IgD-negative memory B cell (primary cell): ENCODE data around the gene CCDC141. TPM values are rescaled to one million over a fixed set of nuclear protein-coding genes. Genes with fewer than 3 reads are reported as not detected.

Experiments used
- H3K27ac Mint-ChIP-seq, 3 donors: one replicate each; pipeline ENCODE4 v1.8.0; 2020 to 2022; ENCODE audit warnings: mild to moderate bottlenecking in 3 of 3, mixed read lengths in 3 of 3, moderate library complexity in 1 of 3
- H3K27me3 Mint-ChIP-seq: one replicate; pipeline ENCODE4 v1.8.0; 2021; ENCODE audit warnings: mixed read lengths
- H3K36me3 Mint-ChIP-seq: one replicate; pipeline ENCODE4 v1.8.0; 2020; ENCODE audit warnings: mild to moderate bottlenecking, mixed read lengths
- H3K4me1 Mint-ChIP-seq, 3 donors: one replicate each; pipeline ENCODE4 v1.8.0; 2020 to 2022; ENCODE audit warnings: mixed read lengths in 3 of 3, mild to moderate bottlenecking in 1 of 3
- H3K4me3 Mint-ChIP-seq, 4 donors: one replicate each; pipeline ENCODE4 v1.8.0; 2020 to 2022; ENCODE audit warnings: mild to moderate bottlenecking in 4 of 4, mixed read lengths in 4 of 4, moderate library complexity in 3 of 4
- H3K9me3 Mint-ChIP-seq, 3 donors: one replicate each; pipeline ENCODE4 v1.8.0; 2020 to 2021; ENCODE audit warnings: mixed read lengths in 3 of 3, mild to moderate bottlenecking in 1 of 3
- polyA plus RNA-seq: library from polyadenylated mRNA; unstranded; fragments of 300-500 nt; fragmentation: Illumina TruSeq; gene quantifications from one replicate; pipeline ENCODE4 v1.2.3, GENCODE V29; 2021

CCDC141 gene
- polyA plus RNA-seq, 1 donor from 2014 or later = 15.4 TPM

DNA sequence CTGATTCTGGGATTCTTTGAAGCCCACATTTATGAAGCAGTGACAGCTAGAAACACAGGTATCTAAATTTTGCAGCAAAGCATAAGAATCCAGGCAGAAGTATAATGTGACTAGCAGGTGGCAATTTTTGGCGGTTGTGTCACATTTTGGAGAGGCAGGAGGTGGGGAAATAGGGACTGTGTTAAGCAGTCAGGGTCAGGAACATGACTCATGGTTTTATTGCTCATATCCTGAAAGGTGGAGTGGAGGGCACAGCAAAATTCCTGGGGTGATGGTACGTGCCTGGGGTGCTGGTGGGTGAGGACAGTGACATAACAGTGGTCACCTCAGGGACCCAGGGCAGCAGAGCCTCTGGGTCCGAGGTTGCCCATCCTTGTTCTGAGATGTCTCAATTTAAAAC is 179.2 kb downstream of the CCDC141 start:
- Mint-ChIP-seq H3K36me3 (peaks cover 20% of the 10 kb centered on the region), H3K27ac (no peak overlapping the region), H3K4me1 (peaks cover 0 to 4% (median 0%) of the 10 kb centered on the region in 3 donors), H3K9me3 (no peaks in the 10 kb centered on the region), H3K27me3 (no peaks in the 10 kb centered on the region), H3K4me3 (no peak overlapping the region)

DNA sequence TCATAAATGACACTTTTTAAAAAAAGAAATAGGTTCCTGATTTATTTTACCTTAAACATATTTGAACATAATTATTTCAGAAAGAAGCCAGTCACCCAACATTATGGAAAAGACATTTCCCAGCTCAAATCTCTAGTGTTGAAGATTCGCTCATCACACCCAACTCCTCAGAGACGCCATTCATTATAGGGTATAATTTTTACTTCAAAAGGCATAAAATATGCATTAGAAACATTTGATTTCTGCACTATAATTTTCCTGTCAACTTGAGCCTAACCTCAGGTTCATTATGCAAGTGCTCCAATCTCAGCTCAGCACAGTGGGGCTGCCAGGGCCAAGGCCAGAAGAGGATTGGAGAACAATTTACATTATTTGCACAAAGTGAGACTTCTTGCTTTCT is 183.9 kb downstream of the CCDC141 start:
- H3K4me1 Mint-ChIP-seq = peaks cover 0 to 2% (median 0%) of the 10 kb centered on the region in 3 donors
- no peak overlapping the region for H3K4me3 Mint-ChIP-seq
- no peak overlapping the region for H3K27ac Mint-ChIP-seq
- peaks cover 10% of the 10 kb centered on the region for H3K36me3 Mint-ChIP-seq
- no peaks in the 10 kb centered on the region for H3K9me3 Mint-ChIP-seq
- no peaks in the 10 kb centered on the region for H3K27me3 Mint-ChIP-seq

DNA sequence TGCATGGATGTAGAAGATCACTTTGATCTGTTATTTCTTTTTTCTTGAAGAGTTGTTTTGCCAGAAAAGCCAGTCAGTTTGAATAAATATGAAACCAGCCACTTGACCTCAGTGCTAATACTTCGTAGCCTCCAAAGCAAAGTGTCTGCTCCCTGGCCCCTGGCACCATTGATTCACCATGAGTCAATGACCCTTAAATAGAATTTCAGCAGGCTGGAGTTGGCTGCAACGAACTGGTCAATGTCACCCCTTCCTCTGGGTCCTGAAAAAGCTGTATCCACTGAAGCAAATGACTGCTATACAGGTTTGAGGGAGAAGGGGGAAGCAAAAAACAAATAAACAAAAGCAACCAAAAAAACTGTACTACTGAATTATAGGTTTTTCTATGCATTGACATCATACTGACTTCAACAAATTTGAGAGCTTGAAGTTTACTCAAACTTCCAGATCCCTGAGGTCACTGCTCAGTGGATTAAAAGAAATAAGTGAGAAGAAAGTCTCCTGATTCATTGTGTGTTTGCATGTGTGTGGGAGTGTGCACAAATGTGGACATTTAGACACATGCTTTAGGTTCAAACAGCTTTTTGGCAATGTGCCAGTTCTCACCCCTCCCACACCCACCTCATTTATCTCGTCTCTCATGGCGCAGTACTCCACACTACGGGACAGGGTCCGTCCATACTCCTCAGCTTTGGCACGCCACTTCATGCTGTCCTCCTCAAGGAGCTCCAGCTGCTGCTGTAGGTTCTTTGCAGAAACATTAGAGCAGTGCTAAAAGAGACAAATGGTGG is 184.6 kb downstream of the CCDC141 start:
- H3K4me1 Mint-ChIP-seq = peaks cover 0 to 2% (median 0%) of the 10 kb centered on the region in 3 donors

DNA sequence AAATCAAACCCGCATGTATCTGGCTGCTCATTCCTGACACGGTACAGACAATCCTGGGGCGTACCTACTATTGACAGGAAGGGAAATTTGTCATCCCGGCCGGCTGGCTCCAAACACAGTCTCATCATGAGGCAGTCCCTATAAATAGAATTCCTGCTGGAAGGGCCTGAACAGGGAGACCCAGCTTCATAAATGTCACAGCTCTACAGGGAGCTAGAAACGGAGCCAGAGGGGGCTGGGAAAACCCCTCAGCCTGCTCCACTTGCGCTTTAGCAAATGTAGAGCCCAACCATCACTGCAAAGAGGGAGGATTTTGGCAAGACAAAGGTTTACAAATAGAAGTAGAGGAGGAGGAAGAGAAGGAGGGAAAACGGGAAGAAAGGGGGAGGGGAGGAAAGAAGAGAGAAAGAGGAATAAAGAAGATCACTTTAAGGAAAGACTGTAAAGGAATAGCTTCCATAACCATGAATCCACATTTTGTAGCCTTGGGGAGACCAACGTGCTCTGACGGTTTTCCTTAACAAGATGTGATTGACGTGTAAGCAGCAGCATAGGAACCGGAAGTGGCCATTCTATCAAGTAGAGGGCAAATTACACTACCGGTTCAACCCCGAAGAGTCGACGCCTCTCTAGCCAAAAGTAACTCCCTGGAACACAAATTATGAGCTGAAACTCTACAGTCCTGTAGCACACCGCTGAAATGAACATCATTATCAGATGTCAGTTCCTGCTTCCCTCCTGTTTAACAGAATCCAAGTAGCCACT is 185.9 kb downstream of the CCDC141 start:
- H3K27ac Mint-ChIP-seq = no peak overlapping the region
- H3K36me3 Mint-ChIP-seq = peaks cover 10% of the 10 kb centered on the region
- H3K27me3 Mint-ChIP-seq = no peaks in the 10 kb centered on the region
- no peaks in the 10 kb centered on the region for H3K9me3 Mint-ChIP-seq
- H3K4me3 Mint-ChIP-seq = no peak overlapping the region
- peaks cover 0 to 2% (median 0%) of the 10 kb centered on the region in 3 donors for H3K4me1 Mint-ChIP-seq

More for the DNA sequence above, 184.6 kb downstream of the CCDC141 start:
- Mint-ChIP-seq H3K4me3 (no peak overlapping the region), H3K36me3 (peaks cover 10% of the 10 kb centered on the region), H3K27ac (no peak overlapping the region), H3K9me3 (no peaks in the 10 kb centered on the region), H3K27me3 (no peaks in the 10 kb centered on the region)

DNA sequence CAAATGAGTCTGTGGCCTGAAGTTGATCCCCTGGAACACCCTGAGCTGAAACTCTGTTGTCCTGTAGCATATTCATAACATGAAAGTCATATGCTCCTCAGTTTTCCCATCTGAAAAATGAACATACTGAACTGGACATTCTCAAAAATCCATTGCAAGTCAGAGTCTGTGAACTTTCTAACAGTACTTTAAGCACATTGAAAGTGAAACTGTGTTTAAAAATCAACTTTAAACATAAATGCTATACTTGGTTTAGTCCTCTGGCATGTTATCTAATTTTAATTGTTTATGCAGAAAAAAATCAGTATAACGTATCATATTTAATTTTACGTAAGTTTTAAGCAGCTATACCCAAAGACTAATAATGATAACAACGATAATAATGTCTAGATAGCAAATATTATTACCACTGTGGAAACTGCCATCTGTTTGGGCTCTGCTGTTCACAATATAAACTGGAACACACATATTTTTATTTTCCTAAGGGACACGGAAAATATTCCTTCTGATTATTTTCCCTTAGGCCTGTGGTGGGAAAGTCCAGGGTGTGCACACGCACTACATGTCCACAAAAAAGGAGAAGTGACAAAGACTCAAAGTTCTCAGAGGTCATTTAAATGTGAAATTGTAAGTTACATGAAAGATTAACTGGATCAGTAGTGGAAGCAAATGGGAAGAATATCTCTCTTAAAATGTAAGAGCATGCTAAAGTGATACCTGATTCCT is 186.6 kb downstream of the CCDC141 start:
- Mint-ChIP-seq H3K27me3 (no peaks in the 10 kb centered on the region), H3K36me3 (peaks cover 6% of the 10 kb centered on the region), H3K4me1 (no peaks in the 10 kb centered on the region), H3K4me3 (no peak overlapping the region), H3K27ac (no peak overlapping the region), H3K9me3 (no peaks in the 10 kb centered on the region)

DNA sequence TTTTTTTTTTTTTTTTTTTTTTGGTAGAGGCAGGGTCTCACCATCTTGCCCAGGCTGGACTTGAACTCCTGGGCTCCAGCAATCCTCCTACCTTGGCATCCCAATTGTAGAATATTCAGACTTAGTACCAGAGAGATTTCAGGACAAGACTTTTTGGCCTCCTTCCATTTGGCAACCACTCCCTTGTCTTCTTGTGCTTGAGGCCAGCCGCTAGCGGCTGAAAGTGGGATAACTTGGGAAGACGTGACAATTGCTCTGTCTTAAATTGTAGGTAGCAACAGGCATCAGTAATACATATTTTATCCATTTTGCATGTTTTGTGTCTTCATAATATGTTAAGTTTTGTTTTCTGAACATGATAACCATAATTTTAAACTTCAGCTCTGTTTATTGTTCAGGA is 189.4 kb downstream of the CCDC141 start:
- no peaks in the 10 kb centered on the region for H3K27me3 Mint-ChIP-seq
- no peaks in the 10 kb centered on the region for H3K4me1 Mint-ChIP-seq
- H3K9me3 Mint-ChIP-seq = no peaks in the 10 kb centered on the region
- no peak overlapping the region for H3K27ac Mint-ChIP-seq
- peaks cover 5% of the 10 kb centered on the region for H3K36me3 Mint-ChIP-seq
- no peak overlapping the region for H3K4me3 Mint-ChIP-seq

DNA sequence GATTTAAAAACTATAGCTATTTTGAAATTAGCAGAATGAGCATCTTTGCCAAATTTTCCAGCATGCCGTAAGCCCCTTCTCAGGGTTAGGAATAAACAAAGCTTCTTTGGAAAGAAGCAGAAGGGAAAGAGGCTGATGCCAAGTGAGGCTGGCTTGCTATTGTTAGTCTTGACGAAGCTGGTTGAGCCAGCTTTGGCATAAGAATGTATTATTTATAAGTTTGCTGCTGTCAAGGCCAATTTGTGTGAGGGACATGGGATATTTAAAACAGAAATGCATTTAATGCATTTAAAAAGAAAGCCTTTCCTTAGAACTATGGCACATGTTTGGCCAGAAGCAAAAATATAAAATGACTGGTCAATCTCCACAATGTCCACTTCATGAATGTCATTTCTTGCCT is 190.2 kb downstream of the CCDC141 start:
- Mint-ChIP-seq H3K9me3 (no peaks in the 10 kb centered on the region), H3K4me1 (no peaks in the 10 kb centered on the region), H3K4me3 (no peak overlapping the region), H3K27me3 (no peaks in the 10 kb centered on the region), H3K27ac (no peak overlapping the region), H3K36me3 (peaks cover 5% of the 10 kb centered on the region)

DNA sequence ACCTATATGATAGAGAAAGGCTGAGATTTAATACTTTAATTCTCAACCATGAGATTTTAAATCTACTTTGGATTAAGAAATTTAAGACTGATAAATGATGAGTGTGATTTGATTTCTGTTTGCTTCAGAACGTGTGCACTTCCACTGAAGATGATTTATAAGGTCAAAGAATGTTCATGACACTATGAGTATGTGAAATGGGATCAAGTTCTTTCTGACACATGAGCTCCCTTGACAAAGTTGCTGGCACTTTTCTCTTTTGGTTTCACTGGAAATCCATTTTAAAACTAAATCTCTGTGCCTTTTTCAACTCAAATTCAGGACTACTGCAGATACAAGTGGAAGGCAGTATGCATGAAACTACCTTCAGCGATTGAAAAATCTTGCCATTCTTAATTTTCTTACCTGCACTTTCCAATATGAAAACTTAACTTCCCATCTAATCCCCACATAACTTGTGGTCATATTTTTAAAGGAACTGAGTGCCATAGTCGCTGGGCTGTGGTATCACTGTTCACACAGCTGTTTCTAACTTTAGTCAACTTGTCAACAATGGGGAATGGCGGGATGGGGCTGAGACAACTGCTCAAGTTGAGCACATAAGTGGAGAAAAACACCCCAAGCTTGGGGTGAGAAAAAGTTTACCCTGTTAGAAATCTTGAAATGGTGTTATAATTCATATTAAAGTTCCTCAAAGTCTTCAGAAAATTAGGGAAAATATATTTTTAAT is 190.9 kb downstream of the CCDC141 start:
- H3K27me3 Mint-ChIP-seq = no peaks in the 10 kb centered on the region
- peaks cover 5% of the 10 kb centered on the region for H3K36me3 Mint-ChIP-seq
- H3K9me3 Mint-ChIP-seq = no peaks in the 10 kb centered on the region
- no peak overlapping the region for H3K4me3 Mint-ChIP-seq
- H3K4me1 Mint-ChIP-seq = no peaks in the 10 kb centered on the region
- H3K27ac Mint-ChIP-seq = no peak overlapping the region

DNA sequence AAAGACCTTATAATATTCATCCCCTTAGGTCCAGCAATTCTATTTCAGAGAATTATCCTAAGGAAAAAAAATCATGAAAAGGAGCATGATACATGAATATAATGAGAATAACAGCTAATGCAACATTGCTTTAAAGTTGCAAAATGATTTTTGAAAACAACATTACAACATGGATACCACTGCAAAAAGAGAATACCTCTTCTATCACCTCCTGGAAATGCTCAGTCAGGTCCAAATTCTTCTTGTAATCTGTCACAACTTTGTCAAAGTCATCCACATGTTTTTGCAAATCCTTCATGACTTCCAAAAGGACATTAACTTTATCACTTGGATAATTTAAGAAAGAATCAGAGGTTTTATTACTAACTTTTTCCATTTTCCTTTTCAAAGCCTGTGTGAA is 194.8 kb downstream of the CCDC141 start:
- Mint-ChIP-seq H3K36me3 (peaks cover 11% of the 10 kb centered on the region), H3K4me3 (no peak overlapping the region), H3K27ac (no peak overlapping the region), H3K4me1 (no peaks in the 10 kb centered on the region), H3K9me3 (no peaks in the 10 kb centered on the region), H3K27me3 (no peaks in the 10 kb centered on the region)

DNA sequence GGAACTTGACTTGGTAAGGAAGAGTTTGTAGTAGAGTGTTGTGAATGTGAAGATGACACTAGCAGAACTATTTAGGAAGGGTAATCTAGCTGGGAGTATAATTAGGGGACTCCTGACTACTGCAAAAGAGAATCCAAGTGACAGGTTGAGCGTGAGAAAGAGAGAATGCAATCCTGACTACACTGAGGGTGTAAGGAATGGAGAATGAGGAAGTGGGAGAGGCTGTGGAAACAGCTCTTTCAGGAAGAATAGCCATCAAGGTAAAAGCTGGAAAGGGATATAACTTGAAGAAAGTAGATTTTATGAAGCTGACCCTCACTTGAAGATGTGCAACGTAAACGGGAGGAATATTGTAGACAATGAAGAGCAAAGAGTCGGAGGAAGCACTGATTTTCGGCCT is 201.6 kb downstream of the CCDC141 start:
- peaks cover 16% of the 10 kb centered on the region for H3K36me3 Mint-ChIP-seq
- H3K9me3 Mint-ChIP-seq = no peaks in the 10 kb centered on the region
- H3K4me1 Mint-ChIP-seq = no peaks in the 10 kb centered on the region
- H3K27me3 Mint-ChIP-seq = no peaks in the 10 kb centered on the region
- H3K4me3 Mint-ChIP-seq = no peak overlapping the region
- no peak overlapping the region for H3K27ac Mint-ChIP-seq

DNA sequence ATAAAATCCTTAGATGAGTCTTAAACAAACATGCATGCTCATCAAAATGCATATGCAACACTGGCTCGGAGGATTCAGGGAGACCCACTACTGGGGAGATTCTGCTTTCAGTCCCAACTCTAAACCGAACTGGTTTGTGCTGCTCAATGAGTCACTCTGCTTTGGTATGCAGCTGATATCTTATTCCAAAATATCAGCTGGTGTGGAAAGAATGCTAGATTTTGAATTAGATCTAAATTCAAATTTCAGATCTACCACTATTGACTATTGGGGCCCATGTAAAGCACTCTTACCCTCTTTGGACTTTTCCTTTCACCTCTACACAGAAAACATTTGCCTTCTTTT is 203.5 kb downstream of the CCDC141 start:
- Mint-ChIP-seq H3K36me3 (peaks cover 18% of the 10 kb centered on the region), H3K27me3 (no peaks in the 10 kb centered on the region), H3K4me3 (no peak overlapping the region), H3K4me1 (no peaks in the 10 kb centered on the region), H3K27ac (no peak overlapping the region), H3K9me3 (no peaks in the 10 kb centered on the region)

DNA sequence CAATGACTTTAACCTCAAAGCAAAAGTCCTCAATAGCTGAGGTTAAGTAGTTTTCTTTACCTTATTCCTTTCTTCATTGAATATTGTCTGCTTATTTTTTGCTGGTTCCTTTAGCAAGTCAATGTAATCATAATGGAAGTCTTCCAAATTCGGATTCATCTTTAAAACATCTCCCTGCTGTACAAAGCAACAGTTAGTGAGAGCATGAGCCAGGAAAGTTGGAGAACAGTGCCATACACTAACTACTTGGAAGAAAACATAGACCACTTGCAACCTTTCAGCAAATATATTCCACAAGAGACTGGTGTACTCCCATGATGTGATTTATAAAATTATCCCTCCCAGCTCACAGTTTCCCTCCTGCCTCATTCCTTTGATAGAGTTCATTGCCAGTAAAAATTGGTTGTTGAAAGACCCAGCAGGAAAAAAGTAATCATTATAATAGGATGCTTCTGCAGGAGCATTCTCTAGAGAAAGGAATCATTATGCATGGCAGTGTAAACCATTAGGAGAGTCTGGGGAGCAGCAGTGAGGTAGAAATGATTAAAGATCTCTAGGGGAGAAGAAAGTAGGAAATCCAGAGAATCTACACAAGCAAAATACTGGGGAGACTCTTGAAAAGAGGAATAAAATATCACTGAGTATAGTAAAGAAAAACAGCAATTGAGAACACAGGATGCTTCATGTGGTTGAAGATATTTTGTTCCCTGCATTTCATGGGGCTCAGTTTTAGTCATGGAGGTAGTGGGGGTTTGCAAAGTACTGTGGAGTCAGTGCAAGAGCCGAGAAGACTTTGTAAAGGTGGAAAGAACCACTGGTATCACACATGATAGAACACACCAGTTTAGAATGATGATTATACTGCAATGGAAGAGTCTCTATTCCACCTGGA is 204.1 kb downstream of the CCDC141 start:
- Mint-ChIP-seq H3K27me3 (no peaks in the 10 kb centered on the region), H3K36me3 (peaks cover 21% of the 10 kb centered on the region), H3K4me1 (no peaks in the 10 kb centered on the region), H3K27ac (peak overlapping the region in 1 of 3 donors; percentile 6), H3K4me3 (no peak overlapping the region), H3K9me3 (no peaks in the 10 kb centered on the region)

DNA sequence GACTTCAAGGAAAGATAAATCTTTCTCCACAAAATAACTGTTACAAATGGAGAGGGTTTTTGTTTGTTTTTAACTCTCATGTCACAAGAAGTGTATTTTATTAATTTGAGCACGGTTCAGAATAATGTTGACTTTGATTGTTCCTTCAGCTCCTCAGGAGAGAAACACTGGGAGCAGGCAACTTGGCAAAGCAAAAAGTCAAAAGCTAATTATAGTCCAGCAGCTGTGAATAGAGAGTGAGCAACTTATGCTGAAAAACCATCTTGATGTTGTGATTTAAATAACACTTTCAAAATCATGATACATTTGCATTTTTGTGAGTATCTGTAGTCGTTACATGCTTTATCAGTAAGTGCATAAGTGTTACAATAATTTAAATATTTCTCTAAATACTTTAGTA is 205.2 kb downstream of the CCDC141 start:
- H3K9me3 Mint-ChIP-seq = no peaks in the 10 kb centered on the region
- H3K4me1 Mint-ChIP-seq = no peaks in the 10 kb centered on the region
- no peak overlapping the region for H3K4me3 Mint-ChIP-seq
- peak overlapping the region in 1 of 3 donors; percentile 50 for H3K27ac Mint-ChIP-seq
- no peaks in the 10 kb centered on the region for H3K27me3 Mint-ChIP-seq
- H3K36me3 Mint-ChIP-seq = peaks cover 18% of the 10 kb centered on the region

DNA sequence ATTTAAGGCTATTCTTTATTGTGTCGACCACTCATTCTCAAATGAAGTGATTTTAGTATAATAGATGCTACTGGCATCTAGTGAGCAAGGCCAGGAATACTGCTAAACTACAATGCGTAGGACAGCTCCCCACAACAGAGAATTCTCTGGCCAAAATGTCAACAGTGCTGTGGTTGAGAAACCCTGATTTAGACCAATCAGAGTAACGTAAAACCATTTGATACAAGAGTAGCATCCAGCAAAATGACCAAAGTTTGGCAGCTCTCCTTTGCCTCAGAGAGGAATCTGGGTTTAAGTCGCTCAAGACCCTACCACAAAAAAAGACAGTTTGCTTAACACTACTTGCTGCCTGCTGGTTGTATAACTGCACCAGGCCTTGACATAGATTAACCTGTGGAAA is 205.7 kb downstream of the CCDC141 start:
- H3K4me3 Mint-ChIP-seq = no peak overlapping the region
- no peaks in the 10 kb centered on the region for H3K27me3 Mint-ChIP-seq
- H3K36me3 Mint-ChIP-seq = peaks cover 19% of the 10 kb centered on the region
- no peaks in the 10 kb centered on the region for H3K4me1 Mint-ChIP-seq
- no peak overlapping the region for H3K27ac Mint-ChIP-seq
- H3K9me3 Mint-ChIP-seq = no peaks in the 10 kb centered on the region
